HEK293 (cell line): ENCODE results near the gene MAPK8IP3.

Source experiments
- HOXD13 ChIP-seq: sonication (generic); formaldehyde crosslinking; IDR thresholded peaks from 2 replicates; pipeline ENCODE4 v1.8.0; 2022; ENCODE audit warnings: missing genetic modification reagents, borderline replicate concordance
- KLF8 ChIP-seq: fragments of 450-650 bp; formaldehyde crosslinking; IDR thresholded peaks from 2 replicates; pipeline ENCODE4 v1.5.1; 2016; ENCODE audit warnings: missing biosample characterization, missing genetic modification characterization
- YY1 ChIP-seq: fragments of 450-650 bp; formaldehyde crosslinking; IDR thresholded peaks from 2 replicates; pipeline ENCODE4 v1.5.1; 2018; ENCODE audit warnings: missing biosample characterization, missing genetic modification characterization
- ZNF132 ChIP-seq: fragments of 450-650 bp; formaldehyde crosslinking; IDR thresholded peaks from 2 replicates; pipeline ENCODE4 v1.5.1; 2017; ENCODE audit warnings: missing biosample characterization, missing genetic modification characterization, borderline replicate concordance
- ZNF16 ChIP-seq: fragments of 450-650 bp; formaldehyde crosslinking; IDR thresholded peaks from 2 replicates; pipeline ENCODE4 v1.5.1; 2016; ENCODE audit warnings: low read depth, missing biosample characterization, missing genetic modification characterization
- ZNF221 ChIP-seq: fragments of 450-650 bp; formaldehyde crosslinking; IDR thresholded peaks from 2 replicates; pipeline ENCODE4 v1.5.1; 2017; ENCODE audit warnings: missing biosample characterization, missing genetic modification characterization, borderline replicate concordance
- ZNF223 ChIP-seq: fragments of 450-650 bp; formaldehyde crosslinking; IDR thresholded peaks from 2 replicates; pipeline ENCODE4 v1.5.1; 2016; ENCODE audit warnings: missing biosample characterization, missing genetic modification characterization
- ZNF366 ChIP-seq: fragments of 450-650 bp; formaldehyde crosslinking; conservative IDR thresholded peaks from 2 replicates; pipeline ENCODE4 v1.5.1; 2016; ENCODE audit warnings: missing biosample characterization, missing genetic modification characterization
- ZNF37A ChIP-seq: fragments of 450-650 bp; IDR thresholded peaks from 2 replicates; pipeline ENCODE4 v1.5.1; 2018; ENCODE audit warnings: missing biosample characterization, missing genetic modification characterization
- ZNF423 ChIP-seq: fragments of 450-650 bp; formaldehyde crosslinking; IDR thresholded peaks from 2 replicates; pipeline ENCODE4 v1.5.1; 2016; ENCODE audit warnings: missing biosample characterization, missing genetic modification characterization
- ZNF473 ChIP-seq: fragments of 450-650 bp; formaldehyde crosslinking; IDR thresholded peaks from 2 replicates; pipeline ENCODE4 v1.5.1; 2017; ENCODE audit warnings: missing biosample characterization, missing genetic modification characterization
- ZNF544 ChIP-seq: fragments of 450-650 bp; formaldehyde crosslinking; IDR thresholded peaks from 2 replicates; pipeline ENCODE4 v1.5.0; 2017; ENCODE audit warnings: missing biosample characterization, missing genetic modification characterization
- ZNF600 ChIP-seq: fragments of 450-650 bp; formaldehyde crosslinking; IDR thresholded peaks from 2 replicates; pipeline ENCODE4 v1.5.1; 2016; ENCODE audit warnings: missing biosample characterization, missing genetic modification characterization
- ZNF654 ChIP-seq: fragments of 450-650 bp; formaldehyde crosslinking; IDR thresholded peaks from 2 replicates; pipeline ENCODE4 v1.5.1; 2016; ENCODE audit warnings: low read depth, missing biosample characterization, missing genetic modification characterization
- ZNF707 ChIP-seq: fragments of 450-650 bp; formaldehyde crosslinking; IDR thresholded peaks from 2 replicates; pipeline ENCODE4 v1.5.1; 2016; ENCODE audit warnings: missing biosample characterization, missing genetic modification characterization
- ZNF768 ChIP-seq: fragments of 450-650 bp; formaldehyde crosslinking; IDR thresholded peaks from 2 replicates; pipeline ENCODE4 v1.5.1; 2018; ENCODE audit warnings: missing biosample characterization, mild to moderate bottlenecking, missing genetic modification characterization
- ZNF777 ChIP-seq: fragments of 450-650 bp; formaldehyde crosslinking; IDR thresholded peaks from 2 replicates; pipeline ENCODE4 v1.5.1; 2017; ENCODE audit warnings: missing biosample characterization, missing genetic modification characterization, borderline replicate concordance
- ZNF843 ChIP-seq: fragments of 450-650 bp; formaldehyde crosslinking; IDR thresholded peaks from 2 replicates; pipeline ENCODE4 v1.5.1; 2016; ENCODE audit warnings: missing biosample characterization, missing genetic modification characterization
- ZSCAN30 ChIP-seq: fragments of 450-650 bp; IDR thresholded peaks from 2 replicates; pipeline ENCODE4 v1.5.1; 2018; ENCODE audit warnings: missing biosample characterization, mild to moderate bottlenecking, missing genetic modification characterization, moderate library complexity
- TF ChIP-seq, protein P1 (sequence below): fragments of 450-650 bp; formaldehyde crosslinking; IDR thresholded peaks from 2 replicates; pipeline ENCODE4 v1.5.1; 2016; ENCODE audit warnings: missing biosample characterization, missing genetic modification characterization
- TF ChIP-seq, protein P2 (sequence below): fragments of 450-650 bp; formaldehyde crosslinking; IDR thresholded peaks from 2 replicates; pipeline ENCODE4 v1.5.1; 2017; ENCODE audit warnings: missing biosample characterization, missing genetic modification characterization
- TF ChIP-seq, protein P3 (sequence below): fragments of 450-650 bp; formaldehyde crosslinking; IDR thresholded peaks from 2 replicates; pipeline ENCODE4 v1.5.1; 2016; ENCODE audit warnings: missing biosample characterization, missing genetic modification characterization
- TF ChIP-seq, protein P4 (sequence below): fragments of 450-650 bp; formaldehyde crosslinking; IDR thresholded peaks from 2 replicates; pipeline ENCODE4 v1.5.1; 2016; ENCODE audit warnings: missing biosample characterization, missing genetic modification characterization
- TF ChIP-seq, protein P5 (sequence below): fragments of 450-650 bp; formaldehyde crosslinking; IDR thresholded peaks from 2 replicates; pipeline ENCODE4 v1.5.1; 2016; ENCODE audit warnings: missing biosample characterization, missing genetic modification characterization
- TF ChIP-seq, protein P6 (sequence below): fragments of 450-650 bp; formaldehyde crosslinking; IDR thresholded peaks from 2 replicates; pipeline ENCODE4 v1.5.1; 2017; ENCODE audit warnings: missing biosample characterization, missing genetic modification characterization
- TF ChIP-seq, protein P7 (sequence below): fragments of 450-650 bp; formaldehyde crosslinking; IDR thresholded peaks from 2 replicates; pipeline ENCODE4 v1.5.1; 2016; ENCODE audit warnings: missing biosample characterization, missing genetic modification characterization

MAPK8IP3 gene

DNA sequence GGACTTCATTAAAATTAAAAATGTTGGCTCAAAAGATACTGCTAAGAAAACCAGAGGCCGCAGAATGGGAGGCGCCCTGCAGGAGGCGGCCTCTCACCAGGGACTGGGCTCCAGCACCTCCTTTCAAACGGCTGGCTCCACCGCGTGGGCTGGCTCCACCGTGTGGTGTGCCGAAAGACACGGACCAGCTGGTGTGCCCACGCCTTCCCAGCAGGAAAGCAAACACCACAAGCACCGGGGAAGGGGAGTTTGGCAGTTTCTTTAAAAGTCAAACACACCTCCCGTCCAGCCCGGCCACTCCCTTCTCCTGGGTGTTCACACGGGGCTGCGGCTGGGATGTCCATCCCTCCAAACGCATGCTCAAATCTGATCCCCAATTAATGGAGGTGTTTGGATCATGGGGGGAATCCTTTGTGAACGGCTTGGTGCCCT lies 106.8 kb downstream of the MAPK8IP3 start (continued):
- TF ChIP-seq, protein P1, sequence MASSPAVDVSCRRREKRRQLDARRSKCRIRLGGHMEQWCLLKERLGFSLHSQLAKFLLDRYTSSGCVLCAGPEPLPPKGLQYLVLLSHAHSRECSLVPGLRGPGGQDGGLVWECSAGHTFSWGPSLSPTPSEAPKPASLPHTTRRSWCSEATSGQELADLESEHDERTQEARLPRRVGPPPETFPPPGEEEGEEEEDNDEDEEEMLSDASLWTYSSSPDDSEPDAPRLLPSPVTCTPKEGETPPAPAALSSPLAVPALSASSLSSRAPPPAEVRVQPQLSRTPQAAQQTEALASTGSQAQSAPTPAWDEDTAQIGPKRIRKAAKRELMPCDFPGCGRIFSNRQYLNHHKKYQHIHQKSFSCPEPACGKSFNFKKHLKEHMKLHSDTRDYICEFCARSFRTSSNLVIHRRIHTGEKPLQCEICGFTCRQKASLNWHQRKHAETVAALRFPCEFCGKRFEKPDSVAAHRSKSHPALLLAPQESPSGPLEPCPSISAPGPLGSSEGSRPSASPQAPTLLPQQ (tag by site-specific recombination): peak; percentile 34; the same call in 1 of the 2 replicates
- TF ChIP-seq ZNF37A (tag by site-specific recombination): no peak
- TF ChIP-seq HOXD13 (CRISPR knock-in tag): no peak
- TF ChIP-seq, protein P2, sequence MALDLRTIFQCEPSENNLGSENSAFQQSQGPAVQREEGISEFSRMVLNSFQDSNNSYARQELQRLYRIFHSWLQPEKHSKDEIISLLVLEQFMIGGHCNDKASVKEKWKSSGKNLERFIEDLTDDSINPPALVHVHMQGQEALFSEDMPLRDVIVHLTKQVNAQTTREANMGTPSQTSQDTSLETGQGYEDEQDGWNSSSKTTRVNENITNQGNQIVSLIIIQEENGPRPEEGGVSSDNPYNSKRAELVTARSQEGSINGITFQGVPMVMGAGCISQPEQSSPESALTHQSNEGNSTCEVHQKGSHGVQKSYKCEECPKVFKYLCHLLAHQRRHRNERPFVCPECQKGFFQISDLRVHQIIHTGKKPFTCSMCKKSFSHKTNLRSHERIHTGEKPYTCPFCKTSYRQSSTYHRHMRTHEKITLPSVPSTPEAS: no peak
- TF ChIP-seq ZNF600 (tag by site-specific recombination): peak; percentile 62; the same call in 1 of the 2 replicates
- TF ChIP-seq ZNF768 (tag by site-specific recombination): no peak
- TF ChIP-seq, protein P3, sequence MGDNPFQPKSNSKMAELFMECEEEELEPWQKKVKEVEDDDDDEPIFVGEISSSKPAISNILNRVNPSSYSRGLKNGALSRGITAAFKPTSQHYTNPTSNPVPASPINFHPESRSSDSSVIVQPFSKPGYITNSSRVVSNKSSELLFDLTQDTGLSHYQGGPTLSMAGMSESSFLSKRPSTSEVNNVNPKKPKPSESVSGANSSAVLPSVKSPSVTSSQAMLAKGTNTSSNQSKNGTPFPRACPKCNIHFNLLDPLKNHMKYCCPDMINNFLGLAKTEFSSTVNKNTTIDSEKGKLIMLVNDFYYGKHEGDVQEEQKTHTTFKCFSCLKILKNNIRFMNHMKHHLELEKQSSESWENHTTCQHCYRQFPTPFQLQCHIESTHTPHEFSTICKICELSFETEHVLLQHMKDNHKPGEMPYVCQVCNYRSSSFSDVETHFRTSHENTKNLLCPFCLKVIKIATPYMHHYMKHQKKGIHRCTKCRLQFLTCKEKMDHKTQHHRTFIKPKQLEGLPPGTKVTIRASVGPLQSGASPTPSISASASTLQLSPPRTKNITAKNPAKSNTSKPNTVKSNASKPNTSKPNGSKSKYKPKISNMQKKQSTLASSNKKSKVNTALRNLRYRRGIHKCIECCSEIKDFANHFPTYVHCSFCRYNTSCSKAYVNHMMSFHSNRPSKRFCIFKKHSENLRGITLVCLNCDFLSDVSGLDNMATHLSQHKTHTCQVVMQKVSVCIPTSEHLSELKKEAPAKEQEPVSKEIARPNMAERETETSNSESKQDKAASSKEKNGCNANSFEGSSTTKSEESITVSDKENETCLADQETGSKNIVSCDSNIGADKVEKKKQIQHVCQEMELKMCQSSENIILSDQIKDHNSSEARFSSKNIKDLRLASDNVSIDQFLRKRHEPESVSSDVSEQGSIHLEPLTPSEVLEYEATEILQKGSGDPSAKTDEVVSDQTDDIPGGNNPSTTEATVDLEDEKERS (tag by site-specific recombination): no peak
- TF ChIP-seq, protein P4, sequence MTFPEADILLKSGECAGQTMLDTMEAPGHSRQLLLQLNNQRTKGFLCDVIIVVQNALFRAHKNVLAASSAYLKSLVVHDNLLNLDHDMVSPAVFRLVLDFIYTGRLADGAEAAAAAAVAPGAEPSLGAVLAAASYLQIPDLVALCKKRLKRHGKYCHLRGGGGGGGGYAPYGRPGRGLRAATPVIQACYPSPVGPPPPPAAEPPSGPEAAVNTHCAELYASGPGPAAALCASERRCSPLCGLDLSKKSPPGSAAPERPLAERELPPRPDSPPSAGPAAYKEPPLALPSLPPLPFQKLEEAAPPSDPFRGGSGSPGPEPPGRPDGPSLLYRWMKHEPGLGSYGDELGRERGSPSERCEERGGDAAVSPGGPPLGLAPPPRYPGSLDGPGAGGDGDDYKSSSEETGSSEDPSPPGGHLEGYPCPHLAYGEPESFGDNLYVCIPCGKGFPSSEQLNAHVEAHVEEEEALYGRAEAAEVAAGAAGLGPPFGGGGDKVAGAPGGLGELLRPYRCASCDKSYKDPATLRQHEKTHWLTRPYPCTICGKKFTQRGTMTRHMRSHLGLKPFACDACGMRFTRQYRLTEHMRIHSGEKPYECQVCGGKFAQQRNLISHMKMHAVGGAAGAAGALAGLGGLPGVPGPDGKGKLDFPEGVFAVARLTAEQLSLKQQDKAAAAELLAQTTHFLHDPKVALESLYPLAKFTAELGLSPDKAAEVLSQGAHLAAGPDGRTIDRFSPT (tag by site-specific recombination): no peak
- no peak for TF ChIP-seq ZNF473 (tag by site-specific recombination)
- TF ChIP-seq, protein P5, sequence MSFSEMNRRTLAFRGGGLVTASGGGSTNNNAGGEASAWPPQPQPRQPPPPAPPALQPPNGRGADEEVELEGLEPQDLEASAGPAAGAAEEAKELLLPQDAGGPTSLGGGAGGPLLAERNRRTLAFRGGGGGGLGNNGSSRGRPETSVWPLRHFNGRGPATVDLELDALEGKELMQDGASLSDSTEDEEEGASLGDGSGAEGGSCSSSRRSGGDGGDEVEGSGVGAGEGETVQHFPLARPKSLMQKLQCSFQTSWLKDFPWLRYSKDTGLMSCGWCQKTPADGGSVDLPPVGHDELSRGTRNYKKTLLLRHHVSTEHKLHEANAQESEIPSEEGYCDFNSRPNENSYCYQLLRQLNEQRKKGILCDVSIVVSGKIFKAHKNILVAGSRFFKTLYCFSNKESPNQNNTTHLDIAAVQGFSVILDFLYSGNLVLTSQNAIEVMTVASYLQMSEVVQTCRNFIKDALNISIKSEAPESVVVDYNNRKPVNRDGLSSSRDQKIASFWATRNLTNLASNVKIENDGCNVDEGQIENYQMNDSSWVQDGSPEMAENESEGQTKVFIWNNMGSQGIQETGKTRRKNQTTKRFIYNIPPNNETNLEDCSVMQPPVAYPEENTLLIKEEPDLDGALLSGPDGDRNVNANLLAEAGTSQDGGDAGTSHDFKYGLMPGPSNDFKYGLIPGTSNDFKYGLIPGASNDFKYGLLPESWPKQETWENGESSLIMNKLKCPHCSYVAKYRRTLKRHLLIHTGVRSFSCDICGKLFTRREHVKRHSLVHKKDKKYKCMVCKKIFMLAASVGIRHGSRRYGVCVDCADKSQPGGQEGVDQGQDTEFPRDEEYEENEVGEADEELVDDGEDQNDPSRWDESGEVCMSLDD (tag by site-specific recombination): no peak
- no peak for TF ChIP-seq ZNF16 (tag by site-specific recombination)
- no peak for TF ChIP-seq ZNF707
- no peak for TF ChIP-seq ZSCAN30 (tag by site-specific recombination)
- TF ChIP-seq YY1 (tag by site-specific recombination): no peak
- no peak for TF ChIP-seq KLF8 (tag by site-specific recombination)
- TF ChIP-seq ZNF132 (tag by site-specific recombination): no peak
- TF ChIP-seq ZNF843 (tag by site-specific recombination): no peak
- TF ChIP-seq, protein P6, sequence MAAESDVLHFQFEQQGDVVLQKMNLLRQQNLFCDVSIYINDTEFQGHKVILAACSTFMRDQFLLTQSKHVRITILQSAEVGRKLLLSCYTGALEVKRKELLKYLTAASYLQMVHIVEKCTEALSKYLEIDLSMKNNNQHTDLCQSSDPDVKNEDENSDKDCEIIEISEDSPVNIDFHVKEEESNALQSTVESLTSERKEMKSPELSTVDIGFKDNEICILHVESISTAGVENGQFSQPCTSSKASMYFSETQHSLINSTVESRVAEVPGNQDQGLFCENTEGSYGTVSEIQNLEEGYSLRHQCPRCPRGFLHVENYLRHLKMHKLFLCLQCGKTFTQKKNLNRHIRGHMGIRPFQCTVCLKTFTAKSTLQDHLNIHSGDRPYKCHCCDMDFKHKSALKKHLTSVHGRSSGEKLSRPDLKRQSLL (tag by site-specific recombination): peak; percentile 97
- no peak for TF ChIP-seq ZNF777 (tag by site-specific recombination)
- TF ChIP-seq, protein P7, sequence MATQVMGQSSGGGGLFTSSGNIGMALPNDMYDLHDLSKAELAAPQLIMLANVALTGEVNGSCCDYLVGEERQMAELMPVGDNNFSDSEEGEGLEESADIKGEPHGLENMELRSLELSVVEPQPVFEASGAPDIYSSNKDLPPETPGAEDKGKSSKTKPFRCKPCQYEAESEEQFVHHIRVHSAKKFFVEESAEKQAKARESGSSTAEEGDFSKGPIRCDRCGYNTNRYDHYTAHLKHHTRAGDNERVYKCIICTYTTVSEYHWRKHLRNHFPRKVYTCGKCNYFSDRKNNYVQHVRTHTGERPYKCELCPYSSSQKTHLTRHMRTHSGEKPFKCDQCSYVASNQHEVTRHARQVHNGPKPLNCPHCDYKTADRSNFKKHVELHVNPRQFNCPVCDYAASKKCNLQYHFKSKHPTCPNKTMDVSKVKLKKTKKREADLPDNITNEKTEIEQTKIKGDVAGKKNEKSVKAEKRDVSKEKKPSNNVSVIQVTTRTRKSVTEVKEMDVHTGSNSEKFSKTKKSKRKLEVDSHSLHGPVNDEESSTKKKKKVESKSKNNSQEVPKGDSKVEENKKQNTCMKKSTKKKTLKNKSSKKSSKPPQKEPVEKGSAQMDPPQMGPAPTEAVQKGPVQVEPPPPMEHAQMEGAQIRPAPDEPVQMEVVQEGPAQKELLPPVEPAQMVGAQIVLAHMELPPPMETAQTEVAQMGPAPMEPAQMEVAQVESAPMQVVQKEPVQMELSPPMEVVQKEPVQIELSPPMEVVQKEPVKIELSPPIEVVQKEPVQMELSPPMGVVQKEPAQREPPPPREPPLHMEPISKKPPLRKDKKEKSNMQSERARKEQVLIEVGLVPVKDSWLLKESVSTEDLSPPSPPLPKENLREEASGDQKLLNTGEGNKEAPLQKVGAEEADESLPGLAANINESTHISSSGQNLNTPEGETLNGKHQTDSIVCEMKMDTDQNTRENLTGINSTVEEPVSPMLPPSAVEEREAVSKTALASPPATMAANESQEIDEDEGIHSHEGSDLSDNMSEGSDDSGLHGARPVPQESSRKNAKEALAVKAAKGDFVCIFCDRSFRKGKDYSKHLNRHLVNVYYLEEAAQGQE (tag by site-specific recombination): no peak
- no peak for TF ChIP-seq ZNF221 (tag by site-specific recombination)
- TF ChIP-seq ZNF544 (tag by site-specific recombination): no peak
- TF ChIP-seq ZNF223 (tag by site-specific recombination): no peak
- TF ChIP-seq ZNF423: no peak
- no peak for TF ChIP-seq ZNF366
- TF ChIP-seq ZNF654: peak; percentile 48
